SU-DHL-6 (cell line): ENCODE results near the gene MAST4.

Source experiments
- H2AFZ ChIP-seq: fragments of 200-600 bp; sonication (generic); 2 replicates; pipeline ENCODE4 v1.6.1; 2014; ENCODE audit warnings: low read depth, mild to moderate bottlenecking, moderate library complexity, mixed read lengths, antibody characterized with exemption, low read length; ENCODE audit not compliant: severe bottlenecking
- H3F3A ChIP-seq: fragments of 200-600 bp; shearing (Covaris generic); 2 replicates; pipeline ENCODE4 v1.6.0; 2016; ENCODE audit warnings: antibody characterized with exemption, mild to moderate bottlenecking; ENCODE audit not compliant: insufficient read depth
- H3K27ac ChIP-seq: fragments of 200-600 bp; sonication (generic); 2 replicates; pipeline ENCODE4 v1.5.1; 2016; ENCODE audit warnings: low read depth, mild to moderate bottlenecking, low read length, moderate library complexity, mixed read lengths
- H3K27me3 ChIP-seq: fragments of 200-600 bp; sonication (generic), shearing (Covaris generic); 2 replicates; pipeline ENCODE4 v1.6.0; 2014; ENCODE audit warnings: mild to moderate bottlenecking, low read length
- H3K36me3 ChIP-seq: fragments of 200-600 bp; sonication (generic); 2 replicates; pipeline ENCODE4 v1.6.1; 2014; ENCODE audit warnings: mild to moderate bottlenecking, low read length, mixed read lengths
- H3K4me2 ChIP-seq: fragments of 300-600, 200-600 bp; shearing (Covaris generic), sonication (generic); 2 replicates; pipeline ENCODE4 v1.6.0; 2014; ENCODE audit warnings: low read length, low read depth, mild to moderate bottlenecking; ENCODE audit not compliant: poor library complexity, severe bottlenecking
- H3K4me3 ChIP-seq: fragments of 200-600 bp; sonication (generic); 2 replicates; pipeline ENCODE4 v1.5.1; 2014; ENCODE audit warnings: antibody characterized with exemption, low read length, mild to moderate bottlenecking, mixed read lengths; ENCODE audit not compliant: insufficient read depth, poor library complexity, severe bottlenecking
- H3K79me2 ChIP-seq: fragments of 200-600 bp; sonication (generic); 2 replicates; pipeline ENCODE4 v1.6.1; 2014; ENCODE audit warnings: mild to moderate bottlenecking, low read length, moderate library complexity; ENCODE audit not compliant: insufficient read depth
- H3K9ac ChIP-seq: fragments of 200-600 bp; sonication (generic); 2 replicates; pipeline ENCODE4 v1.7.0; 2014; ENCODE audit warnings: mild to moderate bottlenecking, low read length
- H3K9me2 ChIP-seq: fragments of 200-600 bp; sonication (generic); replicated peaks from 2 replicates; pipeline ENCODE4 v1.6.1; 2014; ENCODE audit warnings: low read length; ENCODE audit not compliant: insufficient read depth
- H3K9me3 ChIP-seq: fragments of 200-600 bp; sonication (generic); 2 replicates; pipeline ENCODE4 v1.6.1; 2014; ENCODE audit warnings: low read length, mixed read lengths; ENCODE audit not compliant: insufficient read depth
- H4K20me1 ChIP-seq: fragments of 200-600 bp; sonication (generic); 2 replicates; pipeline ENCODE4 v1.6.1; 2014; ENCODE audit warnings: low read depth, mild to moderate bottlenecking, antibody characterized with exemption, low read length, moderate library complexity, mixed read lengths
- EZH2phosphoT487 ChIP-seq: fragments of 200-600 bp; sonication (generic), shearing (Covaris generic); conservative IDR thresholded peaks from 2 replicates; pipeline ENCODE4 v1.6.1; 2018; ENCODE audit warnings: mild to moderate bottlenecking, antibody characterized with exemption, low read length, moderate library complexity, mixed read lengths
- TF ChIP-seq, protein P1 (sequence below): fragments of 200-600 bp; sonication (generic); IDR thresholded peaks from one replicate; pipeline ENCODE4 v1.5.1; 2017; ENCODE audit warnings: antibody characterized with exemption, mild to moderate bottlenecking, low read length, moderate library complexity; ENCODE audit not compliant: insufficient read depth, poor library complexity, severe bottlenecking

The MAST4 gene

DNA sequence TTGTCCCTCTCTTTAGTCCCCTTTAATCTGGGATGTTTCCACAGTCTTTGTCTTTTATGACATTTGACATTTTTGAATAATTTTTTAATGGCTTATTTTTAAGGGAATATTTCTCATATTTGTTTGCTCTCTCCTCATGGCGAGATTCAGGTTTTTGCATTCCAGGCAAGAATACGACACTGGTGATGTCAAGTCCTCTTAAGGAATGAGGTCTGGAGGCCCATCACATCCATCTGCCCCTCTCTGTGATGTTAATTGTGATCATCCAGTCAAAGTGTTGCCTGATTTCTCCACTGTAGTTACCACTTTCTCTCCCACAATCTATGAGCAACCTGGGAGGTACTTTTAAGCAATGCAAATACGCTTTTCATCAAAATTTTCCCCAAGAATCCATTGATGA, 193.2 kb downstream of the MAST4 start:
- Histone ChIP-seq H3K9me2 (no peaks in the 10 kb centered on the region), H3F3A (no peaks in the 10 kb centered on the region), H3K79me2 (no peaks in the 10 kb centered on the region), H4K20me1 (no peaks in the 10 kb centered on the region), H3K4me3 (no peak overlapping the region), H3K36me3 (no peaks in the 10 kb centered on the region), H3K9ac (no peak overlapping the region), H3K9me3 (no peaks in the 10 kb centered on the region), H3K4me2 (no peak overlapping the region), H3K27ac (no peak overlapping the region), H2AFZ (no peak overlapping the region), H3K27me3 (no peaks in the 10 kb centered on the region)
- TF ChIP-seq EZH2phosphoT487 = no peak
- TF ChIP-seq, protein P1, sequence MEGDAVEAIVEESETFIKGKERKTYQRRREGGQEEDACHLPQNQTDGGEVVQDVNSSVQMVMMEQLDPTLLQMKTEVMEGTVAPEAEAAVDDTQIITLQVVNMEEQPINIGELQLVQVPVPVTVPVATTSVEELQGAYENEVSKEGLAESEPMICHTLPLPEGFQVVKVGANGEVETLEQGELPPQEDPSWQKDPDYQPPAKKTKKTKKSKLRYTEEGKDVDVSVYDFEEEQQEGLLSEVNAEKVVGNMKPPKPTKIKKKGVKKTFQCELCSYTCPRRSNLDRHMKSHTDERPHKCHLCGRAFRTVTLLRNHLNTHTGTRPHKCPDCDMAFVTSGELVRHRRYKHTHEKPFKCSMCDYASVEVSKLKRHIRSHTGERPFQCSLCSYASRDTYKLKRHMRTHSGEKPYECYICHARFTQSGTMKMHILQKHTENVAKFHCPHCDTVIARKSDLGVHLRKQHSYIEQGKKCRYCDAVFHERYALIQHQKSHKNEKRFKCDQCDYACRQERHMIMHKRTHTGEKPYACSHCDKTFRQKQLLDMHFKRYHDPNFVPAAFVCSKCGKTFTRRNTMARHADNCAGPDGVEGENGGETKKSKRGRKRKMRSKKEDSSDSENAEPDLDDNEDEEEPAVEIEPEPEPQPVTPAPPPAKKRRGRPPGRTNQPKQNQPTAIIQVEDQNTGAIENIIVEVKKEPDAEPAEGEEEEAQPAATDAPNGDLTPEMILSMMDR = no peak

DNA sequence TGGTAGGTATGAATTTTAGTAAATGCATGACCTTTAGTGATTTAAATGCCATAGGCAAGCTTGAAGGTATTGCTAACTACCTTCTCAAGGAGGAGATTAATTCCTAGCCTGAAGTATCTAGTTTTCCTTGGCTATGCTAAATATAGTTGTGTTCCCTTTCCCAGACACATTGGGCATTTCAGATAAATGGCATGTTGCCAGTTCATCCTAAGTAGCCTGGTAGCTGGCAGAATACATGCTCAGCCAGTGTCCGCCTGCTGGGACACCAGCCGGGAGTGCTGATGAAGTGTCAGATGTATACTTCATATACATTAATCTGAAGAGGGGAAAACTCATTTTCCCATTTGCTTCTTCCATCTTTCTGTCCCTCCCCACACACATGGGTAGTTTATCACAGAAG, 196.9 kb downstream of the MAST4 start:
- Histone ChIP-seq H3K27ac (no peak overlapping the region), H3K36me3 (no peaks in the 10 kb centered on the region), H3K27me3 (no peaks in the 10 kb centered on the region), H3K9ac (no peak overlapping the region), H3F3A (no peaks in the 10 kb centered on the region), H3K4me2 (no peak overlapping the region), H3K9me2 (no peaks in the 10 kb centered on the region), H2AFZ (no peak overlapping the region), H3K9me3 (no peaks in the 10 kb centered on the region), H3K79me2 (no peaks in the 10 kb centered on the region), H4K20me1 (no peaks in the 10 kb centered on the region), H3K4me3 (no peak overlapping the region)
- no peak for TF ChIP-seq EZH2phosphoT487
- TF ChIP-seq, protein P1 = no peak

DNA sequence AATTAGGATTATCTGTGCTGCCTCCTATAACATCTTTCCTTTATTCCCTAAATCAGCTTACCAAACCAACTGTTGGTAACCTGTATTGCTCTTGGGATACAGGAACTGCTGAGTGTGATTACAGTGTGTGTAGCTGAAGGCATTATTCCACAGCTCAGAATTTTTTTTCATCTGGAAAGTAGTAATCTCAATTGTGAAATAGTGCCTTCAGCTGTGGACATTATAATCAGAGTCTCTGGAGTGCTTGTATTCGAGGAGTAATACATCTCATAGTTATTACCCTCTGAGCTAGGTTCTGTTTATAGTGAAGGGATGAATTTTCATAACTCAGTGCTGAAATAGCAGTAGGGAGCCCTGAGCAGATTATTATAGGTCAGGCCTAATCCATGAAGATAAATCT, 199.5 kb downstream of the MAST4 start:
- Histone ChIP-seq H3F3A (no peaks in the 10 kb centered on the region), H3K9me3 (no peaks in the 10 kb centered on the region), H4K20me1 (no peaks in the 10 kb centered on the region), H3K4me3 (no peak overlapping the region), H3K9me2 (no peaks in the 10 kb centered on the region), H3K27ac (no peak overlapping the region), H3K27me3 (no peaks in the 10 kb centered on the region), H3K4me2 (no peak overlapping the region), H2AFZ (no peak overlapping the region), H3K36me3 (no peaks in the 10 kb centered on the region), H3K79me2 (no peaks in the 10 kb centered on the region), H3K9ac (no peak overlapping the region)
- no peak for TF ChIP-seq EZH2phosphoT487
- TF ChIP-seq, protein P1 = no peak
